Measurements from ENCODE around the gene DDN. TPM values are rescaled to one million over a fixed set of nuclear protein-coding genes. Genes with fewer than 3 reads are reported as not detected.

Gene DDN
- total RNA-seq, 2 donors from 2014 or later, result 0.17 to 0.21 TPM

DNA sequence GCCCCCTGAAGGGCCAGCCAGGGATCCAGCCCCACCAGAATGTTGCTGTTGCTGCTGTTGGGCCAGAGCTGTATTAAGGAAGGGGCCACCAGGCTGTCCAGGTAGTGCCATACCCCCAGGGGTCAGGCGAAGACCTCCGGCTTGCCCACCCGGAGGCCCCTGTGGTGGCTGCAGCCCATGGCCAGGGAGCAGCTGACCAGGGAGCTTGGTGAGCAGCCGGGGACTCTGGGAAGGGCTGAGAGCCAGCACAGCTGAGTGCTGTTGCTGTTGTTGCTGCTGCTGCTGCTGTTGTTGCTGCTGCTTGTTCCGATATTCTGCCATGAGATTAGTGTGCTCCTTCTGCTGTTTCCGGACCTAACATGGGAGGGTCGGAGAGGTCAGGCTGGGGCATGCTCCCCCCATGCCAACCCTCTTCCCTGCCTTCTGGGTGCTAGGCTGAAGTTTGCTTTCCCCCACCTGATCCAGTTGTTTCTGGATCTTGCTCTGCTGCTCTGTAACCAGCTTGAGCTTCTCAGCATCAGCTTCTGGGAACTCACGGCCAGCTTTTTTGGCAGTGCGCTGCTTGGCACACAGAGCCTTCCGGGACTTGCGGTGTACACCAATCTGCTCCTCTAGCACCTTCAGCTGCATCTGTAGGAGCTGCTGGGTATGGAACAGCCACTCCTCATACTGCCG, 34.6 kb upstream of the DDN start:
- H3K9ac ChIP-seq (ENCODE audit: low read depth in 2 of 2, low read length in 2 of 2), result no peak overlapping the region
- H3K27me3 ChIP-seq, result no peaks in the 10 kb centered on the region
- DNase-seq, result no peak
- no peak overlapping the region for H3K4me3 ChIP-seq
- H3K36me3 ChIP-seq, result peaks cover 11% of the 10 kb centered on the region
- H3K9me3 ChIP-seq, result no peaks in the 10 kb centered on the region
- no peaks in the 10 kb centered on the region for H3K4me1 ChIP-seq
- TF ChIP-seq, protein P1, sequence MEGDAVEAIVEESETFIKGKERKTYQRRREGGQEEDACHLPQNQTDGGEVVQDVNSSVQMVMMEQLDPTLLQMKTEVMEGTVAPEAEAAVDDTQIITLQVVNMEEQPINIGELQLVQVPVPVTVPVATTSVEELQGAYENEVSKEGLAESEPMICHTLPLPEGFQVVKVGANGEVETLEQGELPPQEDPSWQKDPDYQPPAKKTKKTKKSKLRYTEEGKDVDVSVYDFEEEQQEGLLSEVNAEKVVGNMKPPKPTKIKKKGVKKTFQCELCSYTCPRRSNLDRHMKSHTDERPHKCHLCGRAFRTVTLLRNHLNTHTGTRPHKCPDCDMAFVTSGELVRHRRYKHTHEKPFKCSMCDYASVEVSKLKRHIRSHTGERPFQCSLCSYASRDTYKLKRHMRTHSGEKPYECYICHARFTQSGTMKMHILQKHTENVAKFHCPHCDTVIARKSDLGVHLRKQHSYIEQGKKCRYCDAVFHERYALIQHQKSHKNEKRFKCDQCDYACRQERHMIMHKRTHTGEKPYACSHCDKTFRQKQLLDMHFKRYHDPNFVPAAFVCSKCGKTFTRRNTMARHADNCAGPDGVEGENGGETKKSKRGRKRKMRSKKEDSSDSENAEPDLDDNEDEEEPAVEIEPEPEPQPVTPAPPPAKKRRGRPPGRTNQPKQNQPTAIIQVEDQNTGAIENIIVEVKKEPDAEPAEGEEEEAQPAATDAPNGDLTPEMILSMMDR (IDR thresholded peaks at IDR 0.05), result no peak
- intact Hi-C loops (cut with DNase I), result no loop called here
- H3K27ac ChIP-seq, result no peak overlapping the region

DNA sequence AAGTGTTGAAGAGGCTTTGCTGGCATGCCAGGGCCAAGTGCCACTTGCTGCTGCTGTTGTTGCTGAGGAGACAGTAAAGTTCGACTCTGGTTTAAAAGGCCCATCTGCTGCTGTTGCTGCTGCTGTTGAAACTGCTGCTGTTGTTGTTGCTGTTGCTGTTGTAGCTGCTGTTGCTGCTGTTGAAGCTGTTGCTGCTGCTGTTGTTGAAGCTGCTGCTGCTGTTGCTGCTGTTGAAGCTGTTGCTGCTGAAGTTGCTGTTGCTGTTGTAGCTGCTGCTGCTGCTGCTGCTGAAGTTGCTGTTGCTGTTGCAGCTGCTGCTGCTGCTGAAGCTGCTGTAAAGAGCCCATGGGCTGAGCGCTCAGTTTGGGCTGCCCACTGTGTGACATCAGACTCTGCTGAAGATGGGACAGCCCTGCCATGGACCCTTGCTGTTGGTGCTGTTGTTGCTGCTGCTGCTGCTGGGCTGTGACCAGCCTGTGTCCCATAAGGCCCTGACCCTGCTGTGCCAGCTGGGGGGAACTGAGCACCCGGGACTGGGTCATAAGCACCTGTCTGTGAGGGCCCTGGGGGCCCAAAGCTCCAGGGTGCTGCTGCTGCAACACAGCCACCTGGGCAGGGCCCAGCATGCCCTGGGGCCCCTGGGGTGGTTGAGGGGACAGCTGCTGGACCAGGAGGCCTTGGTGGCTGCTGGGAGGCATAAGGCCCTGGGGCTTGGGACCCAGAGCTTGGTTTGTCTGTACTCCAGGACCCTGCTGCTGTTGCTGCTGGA, 33.7 kb upstream of the DDN start:
- Histone ChIP-seq H3K4me3 (no peak overlapping the region), H3K27ac (no peak overlapping the region), H3K27me3 (no peaks in the 10 kb centered on the region), H3K9ac (ENCODE audit: low read depth in 2 of 2, low read length in 2 of 2) (no peak overlapping the region), H3K36me3 (peaks cover 11% of the 10 kb centered on the region), H3K4me1 (no peaks in the 10 kb centered on the region), H3K9me3 (no peaks in the 10 kb centered on the region)
- DNase-seq, result no peak
- intact Hi-C loops (cut with DNase I), result no loop called here
- TF ChIP-seq, protein P1 (IDR thresholded peaks at IDR 0.05), result no peak

GRCh38 chr12:49032276-49032675, 33.1 kb upstream of the DDN start:
- Histone ChIP-seq H3K36me3 (peaks cover 11% of the 10 kb centered on the region), H3K27me3 (no peaks in the 10 kb centered on the region)

DNA sequence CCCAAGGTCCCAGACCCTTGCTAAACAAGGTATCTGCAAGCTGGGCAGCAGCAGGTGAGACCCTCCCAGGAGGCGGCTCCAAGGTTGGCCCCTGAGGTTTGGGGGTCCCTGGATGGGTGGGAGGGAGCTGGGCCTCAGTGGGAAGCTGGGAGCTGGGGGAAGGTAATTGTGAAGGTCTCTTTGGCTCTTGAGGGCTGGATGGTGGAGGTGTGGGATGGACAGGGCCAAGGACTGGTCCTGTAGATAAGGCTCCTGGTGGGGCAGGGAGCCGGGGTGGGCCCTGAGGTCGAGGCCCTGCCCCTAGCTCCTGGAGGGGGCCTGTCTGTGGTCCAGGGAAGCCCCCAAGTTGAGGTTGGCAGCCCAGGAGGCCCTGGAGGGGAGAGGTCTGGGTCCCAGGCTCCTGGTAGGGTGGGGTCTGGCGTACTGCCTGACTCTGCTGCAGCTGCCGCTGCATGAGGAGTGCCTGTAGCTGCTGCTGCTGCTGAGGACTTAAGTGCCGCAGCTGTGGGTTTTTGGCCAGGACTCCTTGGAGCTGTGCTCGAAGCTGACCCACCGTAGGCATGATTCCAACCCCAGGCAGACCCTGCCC, 32.5 kb upstream of the DDN start:
- Histone ChIP-seq H3K9ac (ENCODE audit: low read depth in 2 of 2, low read length in 2 of 2) (no peak overlapping the region), H3K27ac (no peak overlapping the region), H3K9me3 (no peaks in the 10 kb centered on the region), H3K4me3 (no peak overlapping the region), H3K36me3 (peaks cover 6% of the 10 kb centered on the region), H3K27me3 (no peaks in the 10 kb centered on the region), H3K4me1 (no peaks in the 10 kb centered on the region)
- no peak for DNase-seq
- intact Hi-C loops (cut with DNase I), result no loop called here
- TF ChIP-seq, protein P1 (IDR thresholded peaks at IDR 0.05), result no peak

More at GRCh38 chr12:49032276-49032675, 33.1 kb upstream of the DDN start:
- Histone ChIP-seq H3K4me3 (no peak overlapping the region), H3K9ac (ENCODE audit: low read depth in 2 of 2, low read length in 2 of 2) (no peak overlapping the region), H3K4me1 (no peaks in the 10 kb centered on the region), H3K27ac (no peak overlapping the region), H3K9me3 (no peaks in the 10 kb centered on the region)
- intact Hi-C loops (cut with DNase I), result no loop called here
- no peak for DNase-seq
- TF ChIP-seq, protein P1 (IDR thresholded peaks at IDR 0.05), result no peak

DNA sequence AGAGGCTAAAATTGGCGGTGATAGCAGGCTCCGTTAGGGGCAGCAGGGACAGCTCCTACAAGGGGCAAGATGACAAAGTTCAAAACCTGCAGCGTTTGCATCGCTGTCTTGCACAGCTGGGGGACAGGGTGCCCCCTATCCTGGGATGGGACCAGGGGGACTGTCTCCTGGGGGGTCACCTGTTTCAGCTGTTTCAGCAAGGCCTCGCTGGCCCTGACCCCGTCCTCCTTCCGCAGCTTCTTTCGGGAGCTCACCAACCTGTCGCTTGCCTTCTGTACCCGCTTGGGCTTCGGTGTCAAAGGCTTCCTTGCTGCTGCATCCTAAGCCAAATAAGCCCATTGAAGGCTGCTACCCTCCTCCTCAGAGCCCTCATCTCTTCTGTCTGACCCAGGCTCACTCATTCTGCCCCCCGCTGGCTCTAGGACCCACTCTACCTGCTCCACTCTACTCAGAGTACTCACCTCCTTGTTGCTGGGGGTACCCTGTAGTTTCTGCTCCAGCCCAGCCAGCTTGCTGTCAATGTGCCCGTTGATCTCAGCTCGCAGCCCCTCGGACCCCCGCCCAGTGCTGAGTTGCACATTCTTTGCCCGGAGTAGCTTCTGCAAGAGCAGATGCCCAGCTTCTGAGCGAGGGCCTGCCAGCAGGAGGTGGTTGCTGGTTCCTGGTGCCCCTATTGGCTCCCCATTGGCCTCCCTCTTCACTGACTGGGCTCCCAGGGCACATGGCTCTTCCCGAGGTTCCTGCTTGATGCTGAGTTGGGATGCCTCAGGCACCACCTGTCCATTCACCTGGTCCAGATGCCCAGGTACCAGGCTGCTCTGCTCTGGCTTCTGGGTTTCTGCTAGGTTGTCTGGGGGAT, 31.8 kb upstream of the DDN start:
- Histone ChIP-seq H3K36me3 (peaks cover 11% of the 10 kb centered on the region), H3K9ac (ENCODE audit: low read depth in 2 of 2, low read length in 2 of 2) (no peak overlapping the region)
- no peak for DNase-seq

More for the DNA sequence above, 31.8 kb upstream of the DDN start:
- no peaks in the 10 kb centered on the region for H3K9me3 ChIP-seq
- H3K27ac ChIP-seq, result no peak overlapping the region
- intact Hi-C loops (cut with DNase I), result no loop called here
- H3K27me3 ChIP-seq, result no peaks in the 10 kb centered on the region
- no peak overlapping the region for H3K4me3 ChIP-seq
- no peaks in the 10 kb centered on the region for H3K4me1 ChIP-seq
- TF ChIP-seq, protein P1 (IDR thresholded peaks at IDR 0.05), result no peak
